ENCODE measurements around the gene ATP6V0C. TPM values are rescaled to one million over a fixed set of nuclear protein-coding genes. Genes with fewer than 3 reads are reported as not detected.

ATP6V0C gene
- total and polyA plus RNA-seq, 4 donors, result 39.0 to 410 (median 250) TPM

- no peak overlapping the region for H3K9ac ChIP-seq (ENCODE audit: insufficient read depth in 1 of 2, low read length in 2 of 2)
- ATAC-seq (ENCODE audit: insufficient read depth, low FRiP score), result no peak
- H3K27ac ChIP-seq (ENCODE audit: low read depth in 1 of 2, low read length in 1 of 2), result no peak overlapping the region
- H3K27me3 ChIP-seq (ENCODE audit: control insufficient read depth in 3 of 3, insufficient read depth in 3 of 3, low read length in 2 of 3), result no peaks in the 10 kb centered on the region
- no peak overlapping the region for H3K4me3 ChIP-seq
- TF ChIP-seq, protein P1, sequence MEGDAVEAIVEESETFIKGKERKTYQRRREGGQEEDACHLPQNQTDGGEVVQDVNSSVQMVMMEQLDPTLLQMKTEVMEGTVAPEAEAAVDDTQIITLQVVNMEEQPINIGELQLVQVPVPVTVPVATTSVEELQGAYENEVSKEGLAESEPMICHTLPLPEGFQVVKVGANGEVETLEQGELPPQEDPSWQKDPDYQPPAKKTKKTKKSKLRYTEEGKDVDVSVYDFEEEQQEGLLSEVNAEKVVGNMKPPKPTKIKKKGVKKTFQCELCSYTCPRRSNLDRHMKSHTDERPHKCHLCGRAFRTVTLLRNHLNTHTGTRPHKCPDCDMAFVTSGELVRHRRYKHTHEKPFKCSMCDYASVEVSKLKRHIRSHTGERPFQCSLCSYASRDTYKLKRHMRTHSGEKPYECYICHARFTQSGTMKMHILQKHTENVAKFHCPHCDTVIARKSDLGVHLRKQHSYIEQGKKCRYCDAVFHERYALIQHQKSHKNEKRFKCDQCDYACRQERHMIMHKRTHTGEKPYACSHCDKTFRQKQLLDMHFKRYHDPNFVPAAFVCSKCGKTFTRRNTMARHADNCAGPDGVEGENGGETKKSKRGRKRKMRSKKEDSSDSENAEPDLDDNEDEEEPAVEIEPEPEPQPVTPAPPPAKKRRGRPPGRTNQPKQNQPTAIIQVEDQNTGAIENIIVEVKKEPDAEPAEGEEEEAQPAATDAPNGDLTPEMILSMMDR (IDR thresholded peaks at IDR 0.05; ENCODE audit: control extremely low read depth, extremely low read depth), result no peak
- 87% methylated on average over 13 of the region's 13 CpGs for WGBS, 2 donors
- H3K4me1 ChIP-seq (ENCODE audit: control insufficient read depth in 5 of 5, insufficient read depth in 5 of 5, low read length in 5 of 5), result peaks cover 0 to 20% (median 2%) of the 10 kb centered on the region in 5 donors
- H3K9me3 ChIP-seq (ENCODE audit: control insufficient read depth in 4 of 4, insufficient read depth in 3 of 4, low read length in 3 of 4), result no peaks in the 10 kb centered on the region
- peaks cover 0 to 18% (median 14%) of the 10 kb centered on the region in 4 donors for H3K36me3 ChIP-seq (ENCODE audit: control insufficient read depth in 4 of 4, insufficient read depth in 4 of 4, low read length in 4 of 4)
- no peak for DNase-seq
These were observed 21.5 kb upstream of the ATP6V0C start for GRCh38 chr16:2492292-2492691.

DNA sequence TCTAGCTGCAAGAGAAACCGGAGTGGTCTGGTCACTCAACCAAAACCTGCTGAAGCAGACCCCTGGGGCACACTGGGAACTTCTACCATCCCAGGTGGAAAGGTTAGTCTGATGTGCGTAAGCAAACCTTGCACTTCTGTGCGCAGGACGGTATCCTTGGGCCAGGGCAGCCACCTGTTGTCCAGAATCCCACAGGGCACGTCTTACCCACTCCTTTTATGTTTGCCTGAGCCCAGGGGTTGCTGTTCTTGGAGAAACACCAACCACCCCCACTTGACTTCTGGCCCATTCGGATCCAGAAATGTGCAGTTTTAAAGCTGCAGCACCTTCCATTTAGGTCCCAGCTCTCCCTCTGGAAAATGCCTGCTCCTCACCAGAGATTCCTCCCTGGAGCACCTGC lies 20.1 kb upstream of the ATP6V0C start:
- no peaks in the 10 kb centered on the region for H3K9me3 ChIP-seq (ENCODE audit: control insufficient read depth in 4 of 4, insufficient read depth in 3 of 4, low read length in 3 of 4)
- no peaks in the 10 kb centered on the region for H3K27me3 ChIP-seq (ENCODE audit: control insufficient read depth in 3 of 3, insufficient read depth in 3 of 3, low read length in 2 of 3)
- no peak overlapping the region for H3K4me3 ChIP-seq
- H3K4me1 ChIP-seq (ENCODE audit: control insufficient read depth in 5 of 5, insufficient read depth in 5 of 5, low read length in 5 of 5), result peaks cover 0 to 24% (median 8%) of the 10 kb centered on the region in 5 donors
- H3K9ac ChIP-seq (ENCODE audit: insufficient read depth in 1 of 2, low read length in 2 of 2), result no peak overlapping the region
- peaks cover 0 to 23% (median 14%) of the 10 kb centered on the region in 4 donors for H3K36me3 ChIP-seq (ENCODE audit: control insufficient read depth in 4 of 4, insufficient read depth in 4 of 4, low read length in 4 of 4)
- WGBS, 2 donors, result 72 to 96% methylated on average over 6 of the region's 6 CpGs
- no peak for ATAC-seq (ENCODE audit: insufficient read depth, low FRiP score)
- DNase-seq, result no peak
- peak overlapping the region in 1 of 2 donors; percentile 26 for H3K27ac ChIP-seq (ENCODE audit: low read depth in 1 of 2, low read length in 1 of 2)
- TF ChIP-seq, protein P1 (IDR thresholded peaks at IDR 0.05; ENCODE audit: control extremely low read depth, extremely low read depth), result no peak

DNA sequence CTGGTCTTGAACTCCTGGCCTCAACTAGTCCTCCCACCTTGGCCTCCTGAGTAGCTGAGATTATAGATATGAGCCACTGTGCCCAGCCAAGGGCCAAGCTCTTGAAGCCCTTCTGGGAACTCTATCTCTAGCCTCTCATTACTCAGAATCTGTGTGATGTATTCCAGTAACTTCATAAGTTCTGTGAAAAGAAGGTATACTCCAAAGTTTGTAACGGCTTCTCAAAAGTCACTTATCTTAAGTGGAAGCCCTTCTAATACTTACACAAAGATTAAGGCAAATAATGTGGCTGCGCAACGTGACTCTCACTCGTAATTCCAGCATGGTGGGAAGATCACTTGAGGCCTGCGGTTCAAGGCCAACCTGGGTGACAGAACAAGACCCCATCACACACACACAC lies 19.1 kb upstream of the ATP6V0C start:
- no peak overlapping the region for H3K27ac ChIP-seq (ENCODE audit: low read depth in 1 of 2, low read length in 1 of 2)
- H3K4me1 ChIP-seq (ENCODE audit: control insufficient read depth in 5 of 5, insufficient read depth in 5 of 5, low read length in 5 of 5), result peaks cover 0 to 27% (median 10%) of the 10 kb centered on the region in 5 donors
- 71 to 89% methylated on average over 5 of the region's 5 CpGs for WGBS, 2 donors
- H3K27me3 ChIP-seq (ENCODE audit: control insufficient read depth in 3 of 3, insufficient read depth in 3 of 3, low read length in 2 of 3), result no peaks in the 10 kb centered on the region
- H3K4me3 ChIP-seq, result no peak overlapping the region
- ATAC-seq (ENCODE audit: insufficient read depth, low FRiP score) (peak; percentile 14), DNase-seq (peak; percentile 51 to 83 (median 57))
- TF ChIP-seq, protein P1 (IDR thresholded peaks at IDR 0.05; ENCODE audit: control extremely low read depth, extremely low read depth), result no peak
- H3K9me3 ChIP-seq (ENCODE audit: control insufficient read depth in 4 of 4, insufficient read depth in 3 of 4, low read length in 3 of 4), result no peaks in the 10 kb centered on the region
- H3K9ac ChIP-seq (ENCODE audit: insufficient read depth in 1 of 2, low read length in 2 of 2), result no peak overlapping the region
- peaks cover 0 to 25% (median 15%) of the 10 kb centered on the region in 4 donors for H3K36me3 ChIP-seq (ENCODE audit: control insufficient read depth in 4 of 4, insufficient read depth in 4 of 4, low read length in 4 of 4)

GRCh38 chr16:2495041-2495440 lies 18.7 kb upstream of the ATP6V0C start:
- Histone ChIP-seq H3K4me3 (no peak overlapping the region), H3K9me3 (ENCODE audit: control insufficient read depth in 4 of 4, insufficient read depth in 3 of 4, low read length in 3 of 4) (no peaks in the 10 kb centered on the region), H3K27me3 (ENCODE audit: control insufficient read depth in 3 of 3, insufficient read depth in 3 of 3, low read length in 2 of 3) (no peaks in the 10 kb centered on the region), H3K36me3 (ENCODE audit: control insufficient read depth in 4 of 4, insufficient read depth in 4 of 4, low read length in 4 of 4) (peaks cover 0 to 25% (median 15%) of the 10 kb centered on the region in 4 donors), H3K4me1 (ENCODE audit: control insufficient read depth in 5 of 5, insufficient read depth in 5 of 5, low read length in 5 of 5) (peaks cover 0 to 27% (median 10%) of the 10 kb centered on the region in 5 donors), H3K27ac (ENCODE audit: low read depth in 1 of 2, low read length in 1 of 2) (peak overlapping the region in 1 of 2 donors; percentile 5), H3K9ac (ENCODE audit: insufficient read depth in 1 of 2, low read length in 2 of 2) (no peak overlapping the region)
- ATAC-seq (ENCODE audit: insufficient read depth, low FRiP score) (no peak), DNase-seq (no peak)
- 79 to 95% methylated on average over 5 of the region's 5 CpGs for WGBS, 2 donors
- TF ChIP-seq, protein P1 (IDR thresholded peaks at IDR 0.05; ENCODE audit: control extremely low read depth, extremely low read depth), result no peak
